Measurements from ENCODE around the gene DENND6B. TPM values are rescaled to one million over a fixed set of nuclear protein-coding genes. Genes with fewer than 3 reads are reported as not detected.

DENND6B gene
- total and polyA plus RNA-seq, 2 donors (not counting 3 experiments of a cell fraction or from before 2014, with no cell fraction given) = 4.1 to 5.9 TPM

- no TSS peak for BruUV-seq (replicated peaks)
- H3K9me3 ChIP-seq (replicated peaks; ENCODE audit: control insufficient read depth, insufficient read depth, low read length) = no peaks in the 10 kb centered on the region
- H3K79me2 ChIP-seq (ENCODE audit: control insufficient read depth, insufficient read depth, low read length) = peaks cover 8% of the 10 kb centered on the region
- dilution Hi-C loops (cut with MboI; ENCODE audit: extremely low pct_ligation_motif_present, low sequenced_read_pairs) (no loop called here), intact Hi-C loops (cut with micrococcal nuclease) (no loop called here)
- H3K4me2 ChIP-seq (ENCODE audit: insufficient read depth, low read length) = no peak overlapping the region
- DNase-seq (ENCODE audit: low read depth, low spot score) = no peak
- no peaks in the 10 kb centered on the region for H3K27me3 ChIP-seq (ENCODE audit: control insufficient read depth in 2 of 2, insufficient read depth in 2 of 2, low read length in 2 of 2)
- no peak overlapping the region for H3K27ac ChIP-seq (ENCODE audit: insufficient read depth, low read depth, low read length)
- no peak overlapping the region for H3K4me3 ChIP-seq (replicated peaks in 1 of 3; ENCODE audit: insufficient read depth in 1 of 3, low read depth in 1 of 3, low read length in 3 of 3)
- no peaks in the 10 kb centered on the region for H3K9me1 ChIP-seq (replicated peaks; ENCODE audit: control insufficient read depth, extremely low read depth, insufficient read depth, low read length)
- POLR2A ChIA-PET = no interaction called here
- H3K9ac ChIP-seq (replicated peaks; ENCODE audit: extremely low read depth, insufficient read depth, low read length) = no peak overlapping the region
- CTCF ChIA-PET = no interaction called here
- H3K4me1 ChIP-seq (ENCODE audit: control insufficient read depth, extremely low read depth, insufficient read depth, low read length) = peaks cover 2% of the 10 kb centered on the region
- peaks cover 32 to 78% of the 10 kb centered on the region in 2 experiments for H3K36me3 ChIP-seq (ENCODE audit: control insufficient read depth in 2 of 2, extremely low read depth in 1 of 2, insufficient read depth in 2 of 2, low read length in 2 of 2)
- H2AFZ ChIP-seq (ENCODE audit: low read depth, low read length) = no peak overlapping the region
- no peak for FAIRE-seq
- no peaks in the 10 kb centered on the region for H4K20me1 ChIP-seq (replicated peaks; ENCODE audit: control insufficient read depth, extremely low read depth, insufficient read depth, low read length)
- TF ChIP-seq, protein P1, sequence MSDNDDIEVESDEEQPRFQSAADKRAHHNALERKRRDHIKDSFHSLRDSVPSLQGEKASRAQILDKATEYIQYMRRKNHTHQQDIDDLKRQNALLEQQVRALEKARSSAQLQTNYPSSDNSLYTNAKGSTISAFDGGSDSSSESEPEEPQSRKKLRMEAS (IDR thresholded peaks at IDR 0.05; ENCODE audit: insufficient read depth, insufficient read length) = no peak
- TF ChIP-seq FOS (IDR thresholded peaks at IDR 0.05; ENCODE audit: borderline replicate concordance, insufficient read depth, low read length) (no peak), POLR2AphosphoS5 (IDR thresholded peaks at IDR 0.05; ENCODE audit: insufficient read depth, low read depth, low read length) (no peak), EZH2 (IDR thresholded peaks at IDR 0.05; ENCODE audit: borderline replicate concordance, low read depth, low read length, severe bottlenecking) (no peak), POLR2A (IDR thresholded peaks at IDR 0.05; ENCODE audit: low read depth, low read length) (no peak), MYC (IDR thresholded peaks at IDR 0.05; ENCODE audit: low read depth, low read length) (no peak), CTCF (IDR thresholded peaks at IDR 0.05; ENCODE audit: extremely low read depth in 1 of 2, insufficient read depth in 1 of 2, low read depth in 1 of 2, low read length in 2 of 2) (no peak), GATA2 (IDR thresholded peaks at IDR 0.05; ENCODE audit: insufficient read depth, insufficient read length, low read depth, low read length) (no peak)
Measured at GRCh38 chr22:50284479-50284878, 42.3 kb downstream of the DENND6B start.

All from endothelial cell of umbilical vein (primary cell).